GM15510 (cell line): ENCODE results near the gene SCMH1.

ENCODE experiments used
- POLR2A ChIP-seq: IDR thresholded peaks from 3 replicates; pipeline ENCODE4 v1.6.1; 2011; ENCODE audit warnings: borderline replicate concordance; ENCODE audit not compliant: insufficient read length; ENCODE audit errors: extremely low read depth

The SCMH1 gene

GRCh38 chr1:41152622-41153044 lies 89.5 kb downstream of the SCMH1 start:
- TF ChIP-seq POLR2A: no peak

GRCh38 chr1:41151846-41152245 lies 90.3 kb downstream of the SCMH1 start:
- TF ChIP-seq POLR2A: no peak

GRCh38 chr1:41149570-41149969 lies 92.5 kb downstream of the SCMH1 start:
- no peak for TF ChIP-seq POLR2A

GRCh38 chr1:41144285-41144684 lies 97.8 kb downstream of the SCMH1 start:
- TF ChIP-seq POLR2A: no peak

- no peak for TF ChIP-seq POLR2A
Measured at GRCh38 chr1:41138549-41138948, 103.6 kb downstream of the SCMH1 start.

GRCh38 chr1:41135196-41135947 lies 106.7 kb downstream of the SCMH1 start:
- TF ChIP-seq POLR2A: no peak

- no peak for TF ChIP-seq POLR2A
Measured at GRCh38 chr1:41122851-41123518, 119.1 kb downstream of the SCMH1 start.

GRCh38 chr1:41122148-41122547 lies 120.0 kb downstream of the SCMH1 start:
- no peak for TF ChIP-seq POLR2A

- TF ChIP-seq POLR2A: no peak
Measured at GRCh38 chr1:41118645-41119044, 123.5 kb downstream of the SCMH1 start.

- TF ChIP-seq POLR2A: no peak
Measured at GRCh38 chr1:41110736-41111135, 131.4 kb downstream of the SCMH1 start.

- TF ChIP-seq POLR2A: no peak
Measured at GRCh38 chr1:41110286-41110685, 131.8 kb downstream of the SCMH1 start.

- no peak for TF ChIP-seq POLR2A
Measured at GRCh38 chr1:41109310-41110197, 132.6 kb downstream of the SCMH1 start.

- TF ChIP-seq POLR2A: no peak
Measured at GRCh38 chr1:41108696-41109275, 133.3 kb downstream of the SCMH1 start.

GRCh38 chr1:41103766-41104165 lies 138.3 kb downstream of the SCMH1 start:
- TF ChIP-seq POLR2A: no peak

GRCh38 chr1:41102653-41103052 lies 139.5 kb downstream of the SCMH1 start:
- no peak for TF ChIP-seq POLR2A

- no peak for TF ChIP-seq POLR2A
Measured at GRCh38 chr1:41101950-41102607, 140.0 kb downstream of the SCMH1 start.
